WERI-Rb-1 (cell line): ENCODE data around the gene NANOS2.

Source experiments
- DNase-seq: peaks from one replicate; pipeline ENCODE4 v3.0.0-alpha.2; 2020
- H3K27ac ChIP-seq: fragments of 250-450 bp; sonication (Bioruptor Pico); 2 replicates; pipeline ENCODE4 v1.5.1; 2020; ENCODE audit warnings: mild to moderate bottlenecking, moderate library complexity
- H3K27me3 ChIP-seq: fragments of 250-450 bp; sonication (Bioruptor Pico); 2 replicates; pipeline ENCODE4 v1.5.1; 2021; ENCODE audit warnings: mild to moderate bottlenecking, low read depth, moderate library complexity; ENCODE audit not compliant: insufficient read depth, severe bottlenecking
- H3K36me3 ChIP-seq: fragments of 250-450 bp; sonication (Bioruptor Pico); 2 replicates; pipeline ENCODE4 v1.5.1; 2020; ENCODE audit warnings: mild to moderate bottlenecking, moderate library complexity
- H3K4me3 ChIP-seq: 2 replicates; pipeline ENCODE4 v1.5.1; 2011; ENCODE audit warnings: low read depth, mild to moderate bottlenecking, control low read depth, low read length
- H3K9me3 ChIP-seq: fragments of 250-450 bp; sonication (Bioruptor Pico); 2 replicates; pipeline ENCODE4 v1.5.1; 2021; ENCODE audit warnings: mild to moderate bottlenecking, moderate library complexity; ENCODE audit not compliant: severe bottlenecking
- CTCF ChIP-seq: IDR thresholded peaks from 2 replicates; pipeline ENCODE4 v1.5.1; 2011; ENCODE audit warnings: low read depth, mild to moderate bottlenecking, control low read depth, inconsistent platforms, low read length

Gene NANOS2

DNA sequence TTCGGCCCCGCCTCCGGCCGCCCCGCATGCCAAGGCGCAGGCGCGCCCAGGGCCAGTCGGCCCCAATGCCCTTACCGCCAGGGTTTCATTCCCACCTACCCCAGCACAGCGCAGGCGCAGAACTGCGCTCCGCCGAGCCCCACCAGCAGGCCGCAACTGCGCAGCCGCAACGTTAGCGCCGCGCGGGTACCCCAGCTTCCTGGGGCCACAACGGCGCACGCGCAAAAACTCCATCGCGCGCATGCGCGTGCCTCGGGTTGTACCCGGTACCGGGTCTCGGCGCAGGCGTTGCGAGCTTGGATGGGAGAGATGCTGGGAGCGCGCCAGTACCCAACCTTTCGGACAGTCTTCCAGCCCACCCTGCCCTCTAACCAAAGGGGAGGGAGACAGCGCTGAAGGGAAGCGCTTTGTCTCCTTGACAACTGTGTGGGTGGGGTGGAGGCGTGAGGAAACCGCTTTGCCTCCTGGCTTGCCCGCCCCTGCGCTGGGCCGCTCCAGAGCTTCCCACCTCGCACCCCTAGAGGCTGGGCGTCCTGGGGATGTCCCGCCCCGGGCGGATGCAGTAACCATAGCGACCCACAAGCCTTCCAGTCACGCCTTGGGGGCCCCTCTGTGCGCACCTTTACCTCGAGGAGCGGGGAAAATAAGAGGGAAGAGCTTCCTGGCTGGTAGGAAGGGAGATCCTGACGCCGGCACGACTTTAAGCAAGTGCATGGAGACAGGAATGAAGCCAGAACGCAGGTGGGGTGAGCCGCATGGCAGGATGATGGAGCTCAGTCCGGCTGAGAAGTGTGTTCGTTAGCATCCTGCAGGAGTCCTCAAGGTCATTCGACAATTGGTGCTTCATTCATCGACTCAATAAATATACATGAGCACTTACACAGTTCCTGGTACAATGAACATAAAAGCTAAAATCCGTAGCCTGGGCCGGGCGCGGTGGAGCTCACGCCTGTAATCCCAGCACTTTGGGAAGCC is 11.6 kb downstream of the NANOS2 start:
- Histone ChIP-seq H3K9me3 (no peaks in the 10 kb centered on the region), H3K4me3 (peak overlapping the region; percentile 88), H3K36me3 (peaks cover 31% of the 10 kb centered on the region), H3K27ac (peak overlapping the region; percentile 59), H3K27me3 (no peaks in the 10 kb centered on the region)
- peak; percentile 98 for DNase-seq
- no peak for TF ChIP-seq CTCF

GRCh38 chr19:45901912-45902650 is 12.5 kb downstream of the NANOS2 start, which contains the start of gene MYPOP:
MYPOP (minus strand) TSS chr19:45902613; CDS start chr19:45901773, 840 bp downstream.
- Histone ChIP-seq H3K27me3 (no peaks in the 10 kb centered on the region), H3K9me3 (no peaks in the 10 kb centered on the region), H3K27ac (peak within 1 kb of the TSS; percentile 60), H3K36me3 (peaks cover 36% of the 10 kb centered on the region), H3K4me3 (peak within 1 kb of the TSS; percentile 88)
- DNase-seq = no peak
- TF ChIP-seq CTCF = no peak

DNA sequence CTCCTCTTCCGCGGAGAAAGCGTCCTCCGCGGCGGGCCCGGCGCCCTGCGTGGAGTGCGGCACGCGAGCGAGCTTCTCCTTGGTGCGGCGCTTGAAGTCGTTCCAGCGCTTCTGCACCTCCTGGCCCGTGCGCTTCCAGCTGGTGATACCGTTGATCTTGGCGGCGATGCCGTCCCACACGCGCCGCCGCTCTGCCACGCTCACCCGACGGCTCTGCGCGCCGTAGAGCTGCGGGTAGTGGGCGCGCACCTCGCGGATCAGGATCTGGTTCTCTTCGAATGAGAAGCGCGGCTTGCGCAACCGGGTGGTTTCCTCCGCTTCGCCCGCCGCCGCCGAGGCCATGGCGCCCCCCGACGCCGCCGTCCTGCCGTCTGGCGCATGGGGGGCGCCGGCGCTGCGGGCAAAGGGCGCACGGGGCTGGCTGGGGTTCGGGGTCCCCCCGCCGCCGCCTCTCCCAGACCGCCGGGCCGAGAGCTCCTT is 13.1 kb downstream of the NANOS2 start:
- no peak for TF ChIP-seq CTCF
- Histone ChIP-seq H3K9me3 (no peaks in the 10 kb centered on the region), H3K27ac (no peak overlapping the region), H3K36me3 (peaks cover 36% of the 10 kb centered on the region), H3K4me3 (peak overlapping the region; percentile 88), H3K27me3 (no peaks in the 10 kb centered on the region)
- DNase-seq = no peak

GRCh38 chr19:45900738-45901431 is 13.7 kb downstream of the NANOS2 start:
- H3K4me3 ChIP-seq = peak overlapping the region; percentile 88
- no peak overlapping the region for H3K27ac ChIP-seq
- TF ChIP-seq CTCF = no peak
- no peak for DNase-seq
- no peaks in the 10 kb centered on the region for H3K27me3 ChIP-seq
- H3K36me3 ChIP-seq = peaks cover 40% of the 10 kb centered on the region
- H3K9me3 ChIP-seq = no peaks in the 10 kb centered on the region

GRCh38 chr19:45899919-45900589 is 14.5 kb downstream of the NANOS2 start:
- DNase-seq = no peak
- TF ChIP-seq CTCF = no peak
- Histone ChIP-seq H3K9me3 (no peaks in the 10 kb centered on the region), H3K27me3 (no peaks in the 10 kb centered on the region), H3K4me3 (no peak overlapping the region), H3K36me3 (peaks cover 47% of the 10 kb centered on the region), H3K27ac (no peak overlapping the region)
